RWPE2 (cell line): ENCODE measurements around the gene GAS6.

ENCODE experiments used
- ATAC-seq: fragments of 200-7000 bp; cut with Tn5 transposase; 3 replicates; pipeline ENCODE4 v1.9.1; 2021; ENCODE audit warnings: low read depth
- DNase-seq: peaks from one replicate; pipeline ENCODE4 v3.0.0-alpha.2; 2020; ENCODE audit warnings: low spot score
- H3K27ac ChIP-seq: fragments of 450-650 bp; 2 replicates; pipeline ENCODE4 v1.5.1; 2017; ENCODE audit warnings: mild to moderate bottlenecking; ENCODE audit not compliant: poor library complexity, severe bottlenecking
- H3K27me3 ChIP-seq: fragments of 250-450 bp; sonication (Bioruptor Pico); 2 replicates; pipeline ENCODE4 v1.5.1; 2021; ENCODE audit warnings: mild to moderate bottlenecking, moderate library complexity; ENCODE audit not compliant: insufficient read depth, poor library complexity, severe bottlenecking
- H3K36me3 ChIP-seq: fragments of 250-450 bp; sonication (Bioruptor Pico); 2 replicates; pipeline ENCODE4 v1.5.1; 2020; ENCODE audit warnings: low read depth, mild to moderate bottlenecking, moderate library complexity
- H3K4me1 ChIP-seq: fragments of 250-450 bp; sonication (Bioruptor Pico); 2 replicates; pipeline ENCODE4 v1.5.1; 2021; ENCODE audit warnings: mild to moderate bottlenecking, moderate library complexity; ENCODE audit not compliant: insufficient read depth, poor library complexity, severe bottlenecking
- H3K4me3 ChIP-seq: fragments of 250-450 bp; sonication (Bioruptor Pico); 2 replicates; pipeline ENCODE4 v1.5.1; 2021; ENCODE audit warnings: mild to moderate bottlenecking, moderate library complexity; ENCODE audit not compliant: severe bottlenecking
- H3K9me3 ChIP-seq: fragments of 250-450 bp; sonication (Bioruptor Pico); 2 replicates; pipeline ENCODE4 v1.5.1; 2021; ENCODE audit warnings: mild to moderate bottlenecking, moderate library complexity; ENCODE audit not compliant: severe bottlenecking
- TF ChIP-seq, protein P1 (sequence below): fragments of 450-650 bp; IDR thresholded peaks from one replicate; pipeline ENCODE4 v1.5.1; 2017; ENCODE audit warnings: mild to moderate bottlenecking, moderate library complexity; ENCODE audit not compliant: poor library complexity, severe bottlenecking

The GAS6 gene

DNA sequence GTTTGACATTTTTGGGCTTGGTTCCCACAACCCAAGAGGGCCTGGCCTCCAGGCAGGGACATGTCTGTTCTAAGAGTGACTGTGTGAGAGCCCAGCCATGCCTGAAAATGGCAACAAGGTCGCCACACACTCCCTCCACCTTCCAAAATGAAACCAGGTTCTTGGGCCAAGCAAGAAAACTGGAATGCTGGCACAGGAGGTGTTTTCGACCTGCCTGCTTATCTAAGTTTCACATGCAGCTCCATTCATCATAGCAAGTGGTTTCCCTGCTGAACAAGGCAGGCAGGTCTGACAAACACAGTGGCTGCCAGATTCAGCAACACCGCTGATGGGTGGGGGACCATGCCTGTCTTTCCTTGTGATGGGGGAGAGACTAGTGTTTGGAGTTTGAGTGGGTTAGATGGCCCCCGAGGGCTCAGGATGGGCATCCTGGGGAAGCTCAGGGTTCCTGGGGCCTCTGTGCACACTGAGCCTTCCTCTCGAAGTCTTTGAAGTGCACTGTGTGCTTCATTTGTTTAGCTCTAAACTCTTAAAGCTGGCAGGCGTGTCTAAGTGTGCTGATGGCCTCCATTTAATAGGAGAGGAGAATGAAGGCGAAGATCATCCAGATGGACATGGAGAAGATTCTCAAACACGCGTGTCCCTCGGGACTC is 17.9 kb upstream of the GAS6 start:
- Histone ChIP-seq H3K27me3 (no peaks in the 10 kb centered on the region), H3K27ac (peak overlapping the region; percentile 61), H3K9me3 (no peaks in the 10 kb centered on the region), H3K36me3 (no peaks in the 10 kb centered on the region), H3K4me3 (no peak overlapping the region), H3K4me1 (peaks cover 2% of the 10 kb centered on the region)
- ATAC-seq = peak; percentile 23; the same call in 1 of the 3 replicates
- TF ChIP-seq, protein P1, sequence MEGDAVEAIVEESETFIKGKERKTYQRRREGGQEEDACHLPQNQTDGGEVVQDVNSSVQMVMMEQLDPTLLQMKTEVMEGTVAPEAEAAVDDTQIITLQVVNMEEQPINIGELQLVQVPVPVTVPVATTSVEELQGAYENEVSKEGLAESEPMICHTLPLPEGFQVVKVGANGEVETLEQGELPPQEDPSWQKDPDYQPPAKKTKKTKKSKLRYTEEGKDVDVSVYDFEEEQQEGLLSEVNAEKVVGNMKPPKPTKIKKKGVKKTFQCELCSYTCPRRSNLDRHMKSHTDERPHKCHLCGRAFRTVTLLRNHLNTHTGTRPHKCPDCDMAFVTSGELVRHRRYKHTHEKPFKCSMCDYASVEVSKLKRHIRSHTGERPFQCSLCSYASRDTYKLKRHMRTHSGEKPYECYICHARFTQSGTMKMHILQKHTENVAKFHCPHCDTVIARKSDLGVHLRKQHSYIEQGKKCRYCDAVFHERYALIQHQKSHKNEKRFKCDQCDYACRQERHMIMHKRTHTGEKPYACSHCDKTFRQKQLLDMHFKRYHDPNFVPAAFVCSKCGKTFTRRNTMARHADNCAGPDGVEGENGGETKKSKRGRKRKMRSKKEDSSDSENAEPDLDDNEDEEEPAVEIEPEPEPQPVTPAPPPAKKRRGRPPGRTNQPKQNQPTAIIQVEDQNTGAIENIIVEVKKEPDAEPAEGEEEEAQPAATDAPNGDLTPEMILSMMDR = no peak
- DNase-seq = no peak

DNA sequence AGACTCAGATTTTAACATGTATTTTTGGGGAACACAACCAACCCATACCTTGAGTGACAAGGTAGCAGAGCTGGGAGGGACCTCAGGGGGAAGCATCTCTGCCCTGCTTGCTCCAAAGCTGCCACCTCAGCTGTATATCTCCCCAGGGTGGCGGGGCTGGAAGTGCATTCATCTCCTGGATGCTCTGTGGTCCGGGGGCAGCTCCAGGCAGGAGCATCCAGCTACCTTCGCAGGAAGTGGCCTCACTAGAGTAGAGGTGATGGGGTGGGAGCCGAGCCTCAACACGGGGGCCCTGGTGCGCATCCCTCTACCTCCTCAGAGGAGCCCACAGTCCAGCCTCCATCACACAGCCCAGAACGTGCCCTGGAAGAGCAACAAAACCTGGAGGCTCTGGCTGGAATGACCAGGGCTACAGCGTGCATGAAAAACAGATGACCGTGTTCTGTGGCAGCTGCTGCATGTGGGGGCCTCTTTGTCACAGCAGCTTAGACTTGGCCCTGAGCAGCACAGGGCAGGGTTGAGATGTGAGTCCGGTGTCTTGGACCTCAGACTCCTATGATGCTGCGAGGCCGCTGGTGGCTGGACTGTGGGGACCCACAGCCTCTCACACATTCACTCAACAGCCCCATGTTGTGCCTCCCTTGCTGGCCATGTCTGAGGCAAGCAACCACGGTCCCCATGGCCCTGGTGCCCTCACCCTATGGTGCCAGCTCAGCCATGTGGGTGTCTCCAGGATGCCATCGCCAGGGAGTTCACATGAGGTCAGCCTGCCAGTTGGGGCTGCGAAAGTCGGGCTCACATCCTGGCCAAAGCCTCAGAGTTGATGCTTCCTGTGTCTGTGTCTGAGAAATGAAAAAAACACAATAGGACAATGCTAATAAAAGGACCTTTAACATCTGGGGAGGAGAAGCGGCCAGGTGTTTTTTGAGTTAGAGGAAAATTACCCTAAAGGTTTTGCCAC is 17.1 kb upstream of the GAS6 start:
- DNase-seq = peak; percentile 49
- no peak overlapping the region for H3K4me3 ChIP-seq
- TF ChIP-seq, protein P1 = no peak
- peak; percentile 38; the same call in 2 of the 3 replicates for ATAC-seq
- peak overlapping the region; percentile 61 for H3K27ac ChIP-seq
- H3K36me3 ChIP-seq = no peaks in the 10 kb centered on the region
- H3K9me3 ChIP-seq = no peaks in the 10 kb centered on the region
- H3K27me3 ChIP-seq = no peaks in the 10 kb centered on the region
- peaks cover 2% of the 10 kb centered on the region for H3K4me1 ChIP-seq

DNA sequence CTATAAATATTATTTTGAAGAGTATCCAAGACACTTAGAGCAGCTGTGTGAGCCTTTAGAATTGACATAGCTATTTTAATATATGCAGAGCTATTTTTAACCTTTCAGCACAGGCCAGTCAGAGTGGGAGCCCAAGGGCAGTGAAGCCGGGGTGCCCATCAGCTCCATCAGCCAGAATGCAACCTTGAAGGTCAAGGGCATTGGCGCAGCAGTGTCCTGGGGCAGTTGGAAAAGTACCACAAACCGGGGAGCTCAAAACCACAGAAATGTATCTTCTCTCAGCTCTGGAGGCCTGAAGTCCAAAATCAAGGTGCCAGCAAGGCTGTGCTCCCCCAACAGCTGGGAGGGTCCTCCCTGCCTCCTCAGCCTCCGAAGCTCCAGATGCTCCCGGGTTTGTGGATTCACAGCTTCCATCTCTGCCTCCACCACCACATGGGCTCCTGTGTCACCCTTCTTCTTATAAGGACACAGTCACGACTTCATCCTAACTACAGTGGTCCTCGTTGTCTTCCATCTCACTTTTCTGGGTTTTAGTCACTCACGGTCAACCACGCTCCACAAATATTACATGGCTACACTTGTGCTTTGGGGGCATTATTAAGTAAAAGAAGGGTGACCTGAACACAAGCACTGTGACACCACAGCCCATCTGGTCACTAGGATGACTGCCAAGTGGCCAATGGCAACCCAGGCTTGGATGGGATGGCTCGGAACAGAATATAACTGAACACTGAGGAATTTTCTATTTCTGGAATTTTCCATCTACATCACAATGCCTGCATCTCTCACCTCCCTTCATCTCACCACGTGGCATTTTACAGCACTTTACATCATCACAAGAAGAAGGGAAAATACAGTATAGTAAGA is 15.9 kb upstream of the GAS6 start:
- Histone ChIP-seq H3K9me3 (no peaks in the 10 kb centered on the region), H3K4me3 (no peak overlapping the region), H3K4me1 (peaks cover 2% of the 10 kb centered on the region), H3K27ac (no peak overlapping the region), H3K36me3 (no peaks in the 10 kb centered on the region), H3K27me3 (no peaks in the 10 kb centered on the region)
- DNase-seq (no peak), ATAC-seq (no peak)
- TF ChIP-seq, protein P1 = no peak

DNA sequence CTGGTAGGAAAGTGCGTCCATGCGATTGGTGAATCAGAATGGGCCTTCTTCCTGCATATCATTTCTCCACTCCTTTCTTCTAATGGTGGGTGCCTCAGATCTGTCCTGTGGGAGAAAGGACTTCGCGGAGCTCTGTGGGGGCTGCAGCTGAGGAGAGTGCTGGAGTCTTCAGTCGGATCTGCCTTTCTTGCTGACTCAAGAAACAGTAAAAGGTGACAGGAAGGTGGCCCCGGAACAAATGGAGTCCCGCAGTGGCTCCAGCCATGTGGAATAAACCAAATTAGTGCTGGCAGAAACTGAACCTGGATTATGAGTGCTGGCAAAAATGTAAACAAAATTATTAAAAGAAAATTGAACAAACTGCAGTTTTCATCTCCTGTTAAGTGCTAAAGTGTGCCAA is 15.1 kb upstream of the GAS6 start:
- H3K27ac ChIP-seq = no peak overlapping the region
- H3K4me3 ChIP-seq = no peak overlapping the region
- no peak for DNase-seq
- H3K27me3 ChIP-seq = no peaks in the 10 kb centered on the region
- H3K36me3 ChIP-seq = no peaks in the 10 kb centered on the region
- H3K9me3 ChIP-seq = no peaks in the 10 kb centered on the region
- H3K4me1 ChIP-seq = peaks cover 2% of the 10 kb centered on the region
- ATAC-seq = no peak
- TF ChIP-seq, protein P1 = no peak
